SH-SY5Y (cell line): ENCODE measurements around the gene CRACDL.

Source experiments
- GATA2 ChIP-seq: IDR thresholded peaks from 2 replicates; pipeline ENCODE4 v1.6.1; 2011; ENCODE audit warnings: mild to moderate bottlenecking, low read depth, low read length
- GATA3 ChIP-seq: IDR thresholded peaks from 2 replicates; pipeline ENCODE4 v1.6.1; 2011; ENCODE audit warnings: low read depth, mild to moderate bottlenecking, low read length, moderate library complexity

Gene CRACDL

DNA sequence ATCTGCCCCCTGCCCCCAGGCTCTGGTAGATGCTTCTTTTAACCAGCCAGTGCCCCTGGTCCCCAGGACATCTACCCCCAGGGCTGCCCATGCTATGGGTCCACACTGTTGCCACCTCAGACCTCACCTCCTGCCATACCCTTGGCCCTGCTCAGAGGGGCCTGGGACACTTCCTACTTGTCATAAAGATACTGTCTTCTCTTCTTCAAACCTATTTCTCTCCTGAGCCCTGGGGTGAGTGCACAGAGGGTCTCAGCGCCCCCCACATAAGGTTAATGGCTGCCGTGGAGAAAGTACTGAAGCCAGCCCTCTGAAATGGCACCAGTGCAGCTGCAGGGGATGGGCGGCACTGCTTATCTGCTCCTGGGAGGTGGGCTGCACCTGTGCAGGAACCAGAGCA lies 127.5 kb downstream of the CRACDL start:
- no peak for TF ChIP-seq GATA2
- no peak for TF ChIP-seq GATA3

- TF ChIP-seq GATA3 (no peak), GATA2 (no peak)
These were observed 128.1 kb downstream of the CRACDL start for GRCh38 chr2:98807929-98808328.

DNA sequence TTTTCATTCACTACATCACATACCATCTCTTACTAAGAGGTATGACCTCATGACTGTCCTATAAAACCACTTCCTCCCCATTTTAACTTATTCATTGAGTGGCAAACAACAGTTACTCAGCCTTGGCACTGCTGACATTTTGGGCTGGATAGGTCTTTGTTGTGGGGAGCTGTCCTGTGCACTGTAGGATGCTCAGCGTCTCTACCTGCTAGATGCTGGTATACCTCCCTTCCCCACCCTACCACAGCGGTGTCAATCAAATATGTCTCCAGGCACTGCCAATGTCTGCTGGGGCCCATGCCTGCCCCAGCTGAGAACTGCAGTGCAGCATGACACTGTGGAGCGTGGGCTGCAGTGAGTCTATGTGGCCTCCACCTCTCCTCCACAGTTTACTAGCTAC lies 128.8 kb downstream of the CRACDL start:
- no peak for TF ChIP-seq GATA3
- no peak for TF ChIP-seq GATA2

GRCh38 chr2:98806236-98806697 lies 129.8 kb downstream of the CRACDL start:
- TF ChIP-seq GATA2 (no peak), GATA3 (no peak)

DNA sequence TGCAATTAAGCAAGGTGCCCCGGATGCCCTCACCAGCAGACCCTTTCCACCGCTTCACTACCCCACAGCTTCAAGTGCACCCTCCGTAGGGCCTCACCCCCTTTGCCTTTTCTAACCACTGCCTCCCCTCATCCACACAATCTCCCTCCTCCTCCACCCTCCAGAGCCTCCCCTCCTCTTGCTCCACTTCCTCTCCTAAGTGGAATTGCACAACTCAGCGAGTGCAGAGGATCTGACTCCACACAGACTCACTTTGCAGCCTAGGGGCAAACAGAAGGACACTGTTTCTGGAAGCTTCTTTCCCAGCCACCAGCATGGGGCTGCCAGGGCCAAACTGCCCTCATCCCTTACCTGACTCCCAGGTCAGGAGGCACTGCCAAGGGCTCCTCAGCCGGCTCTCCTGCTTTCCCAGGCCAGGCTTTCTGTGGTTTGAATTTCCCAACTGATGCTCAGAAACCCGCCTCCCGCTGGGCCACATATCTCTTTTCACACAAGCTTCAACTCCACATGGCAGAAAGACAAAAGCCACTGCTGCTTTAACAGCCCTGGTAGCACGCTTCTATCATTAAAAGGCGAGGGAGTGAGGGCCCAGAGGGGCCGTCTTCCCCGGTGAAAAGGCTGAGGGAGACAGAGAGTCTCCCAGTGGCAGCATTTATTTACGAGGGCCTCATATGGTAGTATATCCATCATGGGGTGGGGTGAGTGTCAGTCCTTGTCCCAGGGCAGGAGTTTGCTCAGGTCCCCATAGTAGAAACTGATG lies 130.4 kb downstream of the CRACDL start:
- TF ChIP-seq GATA3 (no peak), GATA2 (no peak)

DNA sequence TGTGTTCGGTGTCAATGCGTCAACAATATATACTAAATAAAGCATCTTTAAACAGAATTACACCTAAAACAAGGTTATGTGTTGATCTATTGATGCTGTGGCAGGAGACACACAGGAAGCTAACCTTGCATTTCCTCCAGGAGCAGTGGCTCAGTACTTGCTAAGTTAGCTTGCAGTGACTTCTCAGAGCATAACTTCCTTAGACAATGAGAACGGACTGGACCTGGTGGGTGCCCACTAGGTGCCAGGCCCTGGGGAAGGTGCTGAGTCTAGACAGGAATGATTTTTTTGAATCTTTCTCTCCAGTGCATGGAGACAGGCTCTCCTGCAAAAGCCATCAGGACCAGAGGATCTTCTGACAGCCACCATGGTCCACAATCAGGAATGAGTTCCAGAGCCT lies 131.3 kb downstream of the CRACDL start:
- TF ChIP-seq GATA3 (no peak), GATA2 (no peak)

DNA sequence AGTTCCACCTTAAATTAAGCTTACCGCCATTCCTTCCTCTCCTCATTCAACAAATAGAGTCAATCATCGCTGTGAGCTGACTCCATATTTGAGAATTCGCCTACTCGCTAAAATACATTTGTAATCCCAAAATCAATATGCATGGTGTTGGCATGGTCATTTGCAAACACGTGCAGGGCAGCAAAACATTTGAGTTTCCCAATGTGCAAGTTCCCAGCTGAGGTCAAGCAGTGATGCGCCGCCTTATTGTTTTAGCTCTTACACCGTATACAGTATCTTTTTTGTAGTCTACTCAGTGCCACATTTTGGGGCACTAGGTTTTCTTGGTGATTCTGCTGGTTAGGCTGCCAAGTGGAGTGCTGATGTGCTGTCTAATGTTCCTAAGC lies 131.8 kb downstream of the CRACDL start:
- TF ChIP-seq GATA3 (no peak), GATA2 (no peak)

GRCh38 chr2:98803405-98804264 lies 132.4 kb downstream of the CRACDL start:
- TF ChIP-seq GATA2, result no peak
- no peak for TF ChIP-seq GATA3

DNA sequence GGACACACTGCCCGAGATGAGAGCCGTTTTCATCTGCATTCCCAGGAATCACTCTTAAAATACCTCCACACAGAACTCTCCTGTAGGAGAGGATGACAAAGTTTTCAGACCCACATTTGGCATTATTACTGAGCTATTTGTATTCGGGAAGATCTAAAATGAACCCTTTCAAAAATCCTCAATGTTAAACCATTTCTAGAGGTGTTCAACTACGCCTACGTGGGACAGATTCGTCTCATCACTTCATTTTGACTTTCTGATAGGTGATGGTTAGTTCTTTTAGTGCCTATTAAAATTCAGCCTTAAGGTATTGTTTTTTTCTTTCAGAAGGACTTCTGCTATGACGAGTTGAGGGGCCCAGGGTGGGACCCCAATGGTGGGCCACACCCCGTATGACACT lies 133.7 kb downstream of the CRACDL start:
- TF ChIP-seq GATA3 (no peak), GATA2 (no peak)

- TF ChIP-seq GATA2 (no peak), GATA3 (no peak)
These were observed 134.1 kb downstream of the CRACDL start for GRCh38 chr2:98801921-98802321.

DNA sequence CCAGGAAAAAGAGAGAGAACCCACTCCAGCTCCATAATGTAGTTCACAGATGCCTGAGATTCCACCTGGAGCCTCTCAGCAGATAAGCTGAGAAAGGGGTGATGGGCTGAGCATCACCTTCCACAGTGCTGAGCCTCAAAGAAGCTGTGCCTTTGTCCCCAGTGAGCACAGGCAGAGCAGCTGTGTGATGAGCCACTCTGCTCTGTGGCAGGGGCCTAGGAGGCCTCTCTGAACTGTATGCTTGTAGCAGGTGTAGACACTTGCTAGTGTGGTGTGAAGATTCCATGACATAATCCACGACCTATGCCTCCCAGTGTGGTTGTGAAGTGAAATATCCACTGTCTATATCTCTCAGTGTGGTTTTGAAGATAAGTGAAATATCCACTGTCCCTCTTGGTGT lies 134.7 kb downstream of the CRACDL start:
- TF ChIP-seq GATA2 (no peak), GATA3 (no peak)

GRCh38 chr2:98800330-98801064 lies 135.5 kb downstream of the CRACDL start:
- TF ChIP-seq GATA3, result no peak
- no peak for TF ChIP-seq GATA2

GRCh38 chr2:98799375-98800329 lies 136.4 kb downstream of the CRACDL start:
- TF ChIP-seq GATA3, result no peak
